ENCODE measurements around the gene TMEM128.
"Not testable (repeated sequence)": the region's sequence is repeated elsewhere in the genome, so short reads cannot be mapped to it uniquely, and the experiment has no call there.

Gene TMEM128

GRCh38 chr4:4256799-4257198 lies 8.8 kb upstream of the TMEM128 start:
- no peak overlapping the region for H3K4me3 ChIP-seq (ENCODE audit: low read depth, low read length)
- DNase-seq (ENCODE audit: low read depth) = no peak
- no peak for TF ChIP-seq CTCF (IDR thresholded peaks at IDR 0.05; ENCODE audit: control insufficient read depth, extremely low read depth, insufficient read depth)

DNA sequence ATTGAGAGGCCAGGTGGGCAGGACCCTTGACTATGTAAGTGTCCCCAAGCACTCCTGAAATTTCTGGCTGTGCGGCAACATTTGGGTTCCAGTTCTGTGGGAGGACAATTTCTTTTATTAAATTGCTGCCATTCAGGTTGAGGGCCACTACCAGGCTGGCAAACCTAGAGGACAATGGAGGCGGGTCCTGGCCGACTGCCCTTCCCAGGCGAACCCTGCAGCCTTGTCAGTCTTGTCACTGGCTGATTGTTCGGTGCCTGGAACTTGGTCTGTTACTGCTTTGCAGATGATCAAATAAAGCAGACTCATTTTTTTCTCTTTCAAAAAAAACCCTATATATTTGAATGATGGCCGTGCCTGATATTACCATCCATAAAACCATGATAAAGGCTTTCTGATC lies 6.6 kb upstream of the TMEM128 start:
- no peak for DNase-seq (ENCODE audit: low read depth)
- TF ChIP-seq CTCF (IDR thresholded peaks at IDR 0.05; ENCODE audit: control insufficient read depth, extremely low read depth, insufficient read depth) = no peak

GRCh38 chr4:4254199-4254598 lies 6.2 kb upstream of the TMEM128 start:
- TF ChIP-seq CTCF (IDR thresholded peaks at IDR 0.05; ENCODE audit: control insufficient read depth, extremely low read depth, insufficient read depth) = no peak
- no peak for DNase-seq (ENCODE audit: low read depth)

More for the DNA sequence above, 6.6 kb upstream of the TMEM128 start:
- no peak overlapping the region for H3K4me3 ChIP-seq (ENCODE audit: low read depth, low read length)

GRCh38 chr4:4249866-4250265 lies 1.8 kb upstream of the TMEM128 start:
- no peak overlapping the region for H3K4me3 ChIP-seq (ENCODE audit: low read depth, low read length)
- TF ChIP-seq CTCF (IDR thresholded peaks at IDR 0.05; ENCODE audit: control insufficient read depth, extremely low read depth, insufficient read depth) = no peak
- no peak for DNase-seq (ENCODE audit: low read depth)

More at GRCh38 chr4:4254199-4254598, 6.2 kb upstream of the TMEM128 start:
- H3K4me3 ChIP-seq (ENCODE audit: low read depth, low read length) = no peak overlapping the region

DNA sequence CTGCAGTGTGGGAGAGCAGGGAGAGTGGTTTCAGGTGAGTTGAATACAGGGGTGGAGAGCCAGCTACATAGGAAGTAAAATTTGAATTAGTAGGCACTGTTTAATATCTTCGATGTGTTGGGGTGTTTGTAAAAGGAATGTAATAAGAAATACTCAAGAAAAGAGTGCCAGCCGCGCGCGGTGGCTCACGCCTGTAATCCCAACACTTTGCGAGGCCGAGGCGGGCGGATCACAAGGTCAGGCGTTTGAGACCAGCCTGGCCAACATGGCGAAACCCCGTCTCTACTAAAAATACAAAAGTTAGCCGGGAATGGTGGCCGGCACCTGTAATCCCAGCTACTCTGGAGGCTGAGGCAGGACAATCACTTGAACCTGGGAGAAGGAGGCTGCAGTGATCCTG lies 1.3 kb upstream of the TMEM128 start:
- H3K4me3 ChIP-seq (ENCODE audit: low read depth, low read length) = peak overlapping the region; percentile 76
- DNase-seq (ENCODE audit: low read depth) = not testable (repeated sequence)

DNA sequence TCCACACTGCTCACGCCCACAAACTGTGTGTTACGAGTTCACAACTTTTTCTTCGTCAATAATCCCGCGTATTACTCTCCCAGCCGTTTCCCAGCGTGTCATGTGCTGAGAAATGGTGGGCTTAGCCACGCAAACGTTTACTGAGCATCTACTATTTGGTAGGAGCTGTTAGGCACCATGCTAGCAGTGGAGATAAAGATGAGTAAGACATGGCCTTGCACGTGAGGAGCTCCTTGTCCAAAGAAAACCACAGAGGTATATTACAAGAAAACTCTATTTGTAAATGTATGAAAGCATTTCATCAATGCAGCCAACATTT lies 821 bp upstream of the TMEM128 start:
- no peak for DNase-seq (ENCODE audit: low read depth)
- no peak for TF ChIP-seq CTCF (IDR thresholded peaks at IDR 0.05; ENCODE audit: control insufficient read depth, extremely low read depth, insufficient read depth)
- H3K4me3 ChIP-seq (ENCODE audit: low read depth, low read length) = peak overlapping the region; percentile 76

DNA sequence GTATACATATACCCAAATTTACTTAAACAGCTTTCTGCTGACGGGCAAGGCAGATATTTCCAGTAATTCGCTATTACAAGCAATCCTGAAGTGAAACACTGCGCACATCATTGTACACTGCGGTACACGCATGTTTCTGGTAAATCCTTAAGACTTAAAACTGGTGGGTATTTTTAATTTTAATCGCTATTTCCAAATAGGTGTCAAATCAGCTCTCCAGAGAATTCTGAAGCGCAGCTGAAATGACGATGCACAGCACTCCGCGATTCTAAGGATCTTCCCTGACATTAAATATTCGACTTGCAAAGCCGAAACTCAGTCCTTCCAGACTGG lies 361 bp downstream of the TMEM128 start:
- no peak for TF ChIP-seq CTCF (IDR thresholded peaks at IDR 0.05; ENCODE audit: control insufficient read depth, extremely low read depth, insufficient read depth)
- peak overlapping the region; percentile 76 for H3K4me3 ChIP-seq (ENCODE audit: low read depth, low read length)
- no peak for DNase-seq (ENCODE audit: low read depth)

DNA sequence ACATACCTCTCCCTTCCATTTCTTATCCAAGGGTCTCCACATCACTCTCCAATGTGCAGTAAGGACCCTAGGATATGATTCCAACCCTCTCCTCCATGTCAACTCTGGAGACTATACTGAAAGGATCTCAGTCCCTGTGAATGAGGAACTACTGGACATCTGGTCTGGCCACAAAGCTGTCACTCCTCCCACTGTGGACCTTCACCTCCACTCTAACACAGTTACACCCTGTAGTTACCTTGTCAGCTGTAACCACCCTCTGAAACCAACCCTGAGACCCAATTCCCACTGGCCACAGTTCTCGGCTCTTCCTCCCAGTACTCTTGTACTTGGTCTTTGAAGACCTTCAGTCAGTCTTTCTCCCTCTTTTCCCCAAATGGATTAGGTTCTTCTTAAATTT lies 2.9 kb downstream of the TMEM128 start:
- TF ChIP-seq CTCF (IDR thresholded peaks at IDR 0.05; ENCODE audit: control insufficient read depth, extremely low read depth, insufficient read depth) = no peak
- DNase-seq (ENCODE audit: low read depth) = no peak
- no peak overlapping the region for H3K4me3 ChIP-seq (ENCODE audit: low read depth, low read length)

DNA sequence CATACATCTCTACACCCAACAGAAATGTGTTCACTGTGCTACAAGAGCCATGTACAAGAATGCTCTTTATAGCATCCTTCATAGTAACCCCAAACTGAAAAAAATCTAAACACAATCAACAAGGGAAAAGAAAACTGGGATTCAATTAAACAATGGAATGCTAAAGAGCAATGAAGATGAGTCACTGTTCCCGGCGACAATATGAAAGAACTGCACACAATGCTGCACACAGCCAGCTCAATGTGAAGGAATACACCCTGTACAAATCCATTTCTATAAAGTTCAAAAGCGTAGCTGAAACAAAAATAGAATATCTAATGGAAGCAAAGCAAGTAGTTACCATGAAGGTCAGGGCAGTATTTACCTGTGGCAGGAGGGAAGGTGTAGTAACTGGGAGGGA lies 8.5 kb downstream of the TMEM128 start:
- DNase-seq (ENCODE audit: low read depth); H3K4me3 ChIP-seq (ENCODE audit: low read depth, low read length): not testable (repeated sequence)

Measured in LNCaP clone FGC (cell line).